HG02571 (cell line): Measurements from ENCODE around the gene ASPSCR1.

Experiments
- ATAC-seq: cut with Tn5 transposase; IDR thresholded peaks from one replicate; pipeline ENCODE4 v1.9.1; 2021; ENCODE audit warnings: mild to moderate bottlenecking, moderate library complexity; ENCODE audit not compliant: unreplicated experiment

ASPSCR1 gene

GRCh38 chr17:81998691-81999438 lies 21.4 kb downstream of the ASPSCR1 start:
- ATAC-seq: no peak

GRCh38 chr17:81999587-81999975 lies 22.2 kb downstream of the ASPSCR1 start:
- ATAC-seq: no peak

- no peak for ATAC-seq
Measured at GRCh38 chr17:81999976-82000802, 22.8 kb downstream of the ASPSCR1 start.

GRCh38 chr17:82000803-82001570 lies 23.6 kb downstream of the ASPSCR1 start:
- ATAC-seq: no peak

GRCh38 chr17:82001571-82002056 lies 24.2 kb downstream of the ASPSCR1 start:
- no peak for ATAC-seq

GRCh38 chr17:82003411-82004381 lies 26.3 kb downstream of the ASPSCR1 start:
- ATAC-seq: no peak

GRCh38 chr17:82004517-82005455 lies 27.4 kb downstream of the ASPSCR1 start:
- no peak for ATAC-seq

- no peak for ATAC-seq
Measured at GRCh38 chr17:82005701-82006348, 28.4 kb downstream of the ASPSCR1 start.

- no peak for ATAC-seq
Measured at GRCh38 chr17:82006468-82007227, 29.2 kb downstream of the ASPSCR1 start.

- no peak for ATAC-seq
Measured at GRCh38 chr17:82007228-82007494, 29.7 kb downstream of the ASPSCR1 start.

GRCh38 chr17:82007495-82008257 lies 30.2 kb downstream of the ASPSCR1 start:
- no peak for ATAC-seq

GRCh38 chr17:82008258-82008940 lies 31.0 kb downstream of the ASPSCR1 start:
- no peak for ATAC-seq

- ATAC-seq: no peak
Measured at GRCh38 chr17:82008941-82009405, 31.5 kb downstream of the ASPSCR1 start.

GRCh38 chr17:82009413-82009812 lies 32.0 kb downstream of the ASPSCR1 start:
- no peak for ATAC-seq

GRCh38 chr17:82010575-82011525 lies 33.4 kb downstream of the ASPSCR1 start:
- no peak for ATAC-seq
